ENCODE data around the gene SNX13.

The SNX13 gene

GRCh38 chr7:17787257-17787656 lies 153.0 kb downstream of the SNX13 start:
- Histone ChIP-seq H3K9me3 (replicated peaks; ENCODE audit: insufficient read depth, low read length) (no peaks in the 10 kb centered on the region), H3K9ac (ENCODE audit: low read length) (no peak overlapping the region), H4K20me1 (ENCODE audit: insufficient read depth, low read length) (no peaks in the 10 kb centered on the region), H3K27ac (ENCODE audit: low read length) (no peak overlapping the region), H3K9me2 (replicated peaks; ENCODE audit: insufficient read depth, low read length) (no peaks in the 10 kb centered on the region), H3K4me1 (ENCODE audit: low read length) (no peaks in the 10 kb centered on the region), H2AFZ (ENCODE audit: low read length) (no peak overlapping the region), H3K79me2 (ENCODE audit: low read length) (no peaks in the 10 kb centered on the region), H3K4me3 (ENCODE audit: low read length) (no peak overlapping the region), H3K36me3 (replicated peaks; ENCODE audit: insufficient read depth, low read length) (no peaks in the 10 kb centered on the region), H3K27me3 (replicated peaks; ENCODE audit: insufficient read depth, low read length) (no peaks in the 10 kb centered on the region), H3F3A (ENCODE audit: insufficient read depth, low read length) (no peaks in the 10 kb centered on the region), H3K4me2 (ENCODE audit: low read depth, low read length) (no peak overlapping the region)
- no peak for DNase-seq
- TF ChIP-seq EZH2phosphoT487 (IDR thresholded peaks at IDR 0.05; ENCODE audit: low read length) = no peak
- no peak for TF ChIP-seq EZH2 (optimal IDR thresholded peaks at IDR 0.05; ENCODE audit: low read depth, low read length)
- TF ChIP-seq CTCF (IDR thresholded peaks at IDR 0.05; ENCODE audit: low read length) = no peak

GRCh38 chr7:17786314-17786852 lies 153.9 kb downstream of the SNX13 start:
- H3K4me1 ChIP-seq (ENCODE audit: low read length) = no peaks in the 10 kb centered on the region
- no peaks in the 10 kb centered on the region for H4K20me1 ChIP-seq (ENCODE audit: insufficient read depth, low read length)
- DNase-seq = no peak
- H3K4me3 ChIP-seq (ENCODE audit: low read length) = no peak overlapping the region
- no peak overlapping the region for H3K9ac ChIP-seq (ENCODE audit: low read length)
- H3K9me2 ChIP-seq (replicated peaks; ENCODE audit: insufficient read depth, low read length) = no peaks in the 10 kb centered on the region
- no peak overlapping the region for H2AFZ ChIP-seq (ENCODE audit: low read length)
- H3K9me3 ChIP-seq (replicated peaks; ENCODE audit: insufficient read depth, low read length) = no peaks in the 10 kb centered on the region
- H3F3A ChIP-seq (ENCODE audit: insufficient read depth, low read length) = no peaks in the 10 kb centered on the region
- H3K36me3 ChIP-seq (replicated peaks; ENCODE audit: insufficient read depth, low read length) = no peaks in the 10 kb centered on the region
- H3K27me3 ChIP-seq (replicated peaks; ENCODE audit: insufficient read depth, low read length) = no peaks in the 10 kb centered on the region
- no peak for TF ChIP-seq EZH2phosphoT487 (IDR thresholded peaks at IDR 0.05; ENCODE audit: low read length)
- no peak overlapping the region for H3K4me2 ChIP-seq (ENCODE audit: low read depth, low read length)
- no peaks in the 10 kb centered on the region for H3K79me2 ChIP-seq (ENCODE audit: low read length)
- H3K27ac ChIP-seq (ENCODE audit: low read length) = no peak overlapping the region

GRCh38 chr7:17782216-17782549 lies 158.1 kb downstream of the SNX13 start:
- Histone ChIP-seq H3K4me2 (ENCODE audit: low read depth, low read length) (no peak overlapping the region), H3K27ac (ENCODE audit: low read length) (no peak overlapping the region), H3F3A (ENCODE audit: insufficient read depth, low read length) (no peaks in the 10 kb centered on the region), H3K4me1 (ENCODE audit: low read length) (no peaks in the 10 kb centered on the region), H3K9me3 (replicated peaks; ENCODE audit: insufficient read depth, low read length) (no peaks in the 10 kb centered on the region), H3K36me3 (replicated peaks; ENCODE audit: insufficient read depth, low read length) (no peaks in the 10 kb centered on the region), H4K20me1 (ENCODE audit: insufficient read depth, low read length) (no peaks in the 10 kb centered on the region), H3K4me3 (ENCODE audit: low read length) (no peak overlapping the region), H3K27me3 (replicated peaks; ENCODE audit: insufficient read depth, low read length) (no peaks in the 10 kb centered on the region), H3K9ac (ENCODE audit: low read length) (no peak overlapping the region), H2AFZ (ENCODE audit: low read length) (no peak overlapping the region), H3K79me2 (ENCODE audit: low read length) (no peaks in the 10 kb centered on the region), H3K9me2 (replicated peaks; ENCODE audit: insufficient read depth, low read length) (no peaks in the 10 kb centered on the region)
- no peak for DNase-seq
- TF ChIP-seq EZH2 (optimal IDR thresholded peaks at IDR 0.05; ENCODE audit: low read depth, low read length) (no peak), EZH2phosphoT487 (IDR thresholded peaks at IDR 0.05; ENCODE audit: low read length) (no peak), CTCF (IDR thresholded peaks at IDR 0.05; ENCODE audit: low read length) (no peak)

GRCh38 chr7:17781491-17782215 lies 158.6 kb downstream of the SNX13 start:
- Histone ChIP-seq H3K4me3 (ENCODE audit: low read length) (no peak overlapping the region), H3K9me3 (replicated peaks; ENCODE audit: insufficient read depth, low read length) (no peaks in the 10 kb centered on the region), H4K20me1 (ENCODE audit: insufficient read depth, low read length) (no peaks in the 10 kb centered on the region), H3F3A (ENCODE audit: insufficient read depth, low read length) (no peaks in the 10 kb centered on the region), H3K4me2 (ENCODE audit: low read depth, low read length) (no peak overlapping the region), H3K9me2 (replicated peaks; ENCODE audit: insufficient read depth, low read length) (no peaks in the 10 kb centered on the region), H3K4me1 (ENCODE audit: low read length) (no peaks in the 10 kb centered on the region), H3K9ac (ENCODE audit: low read length) (no peak overlapping the region), H3K79me2 (ENCODE audit: low read length) (no peaks in the 10 kb centered on the region), H2AFZ (ENCODE audit: low read length) (no peak overlapping the region), H3K27ac (ENCODE audit: low read length) (no peak overlapping the region), H3K36me3 (replicated peaks; ENCODE audit: insufficient read depth, low read length) (no peaks in the 10 kb centered on the region), H3K27me3 (replicated peaks; ENCODE audit: insufficient read depth, low read length) (no peaks in the 10 kb centered on the region)
- no peak for TF ChIP-seq EZH2phosphoT487 (IDR thresholded peaks at IDR 0.05; ENCODE audit: low read length)
- no peak for TF ChIP-seq CTCF (IDR thresholded peaks at IDR 0.05; ENCODE audit: low read length)
- TF ChIP-seq EZH2 (optimal IDR thresholded peaks at IDR 0.05; ENCODE audit: low read depth, low read length) = no peak
- DNase-seq = no peak
